Measurements from ENCODE around the gene POC1A.

DNA sequence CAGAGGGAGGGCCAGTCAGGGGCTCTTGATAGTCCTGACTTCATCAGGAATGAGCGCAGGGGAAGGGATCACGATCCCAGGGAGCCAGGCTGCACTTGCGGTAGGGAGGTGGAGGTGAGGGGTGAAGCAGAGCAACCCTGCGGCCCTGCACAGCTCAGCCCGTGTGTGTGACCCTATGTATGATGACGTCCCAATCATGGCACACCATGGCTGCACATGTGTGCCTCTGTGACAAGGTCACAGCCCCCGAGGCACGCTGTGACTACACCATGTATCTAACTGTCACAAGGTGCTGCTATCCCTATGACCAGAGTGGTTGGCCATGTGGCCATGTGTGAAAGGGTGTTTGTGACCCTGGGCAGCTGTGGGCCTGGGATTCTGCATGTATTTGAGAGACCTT, 30.5 kb upstream of the POC1A start:
- TF ChIP-seq, protein P1, sequence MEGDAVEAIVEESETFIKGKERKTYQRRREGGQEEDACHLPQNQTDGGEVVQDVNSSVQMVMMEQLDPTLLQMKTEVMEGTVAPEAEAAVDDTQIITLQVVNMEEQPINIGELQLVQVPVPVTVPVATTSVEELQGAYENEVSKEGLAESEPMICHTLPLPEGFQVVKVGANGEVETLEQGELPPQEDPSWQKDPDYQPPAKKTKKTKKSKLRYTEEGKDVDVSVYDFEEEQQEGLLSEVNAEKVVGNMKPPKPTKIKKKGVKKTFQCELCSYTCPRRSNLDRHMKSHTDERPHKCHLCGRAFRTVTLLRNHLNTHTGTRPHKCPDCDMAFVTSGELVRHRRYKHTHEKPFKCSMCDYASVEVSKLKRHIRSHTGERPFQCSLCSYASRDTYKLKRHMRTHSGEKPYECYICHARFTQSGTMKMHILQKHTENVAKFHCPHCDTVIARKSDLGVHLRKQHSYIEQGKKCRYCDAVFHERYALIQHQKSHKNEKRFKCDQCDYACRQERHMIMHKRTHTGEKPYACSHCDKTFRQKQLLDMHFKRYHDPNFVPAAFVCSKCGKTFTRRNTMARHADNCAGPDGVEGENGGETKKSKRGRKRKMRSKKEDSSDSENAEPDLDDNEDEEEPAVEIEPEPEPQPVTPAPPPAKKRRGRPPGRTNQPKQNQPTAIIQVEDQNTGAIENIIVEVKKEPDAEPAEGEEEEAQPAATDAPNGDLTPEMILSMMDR (IDR thresholded peaks at IDR 0.05; ENCODE audit: poor library complexity, severe bottlenecking): no peak
- TF ChIP-seq RAD21 (conservative IDR thresholded peaks at IDR 0.05): no peak
- no peak for TF ChIP-seq EP300 (conservative IDR thresholded peaks at IDR 0.05; ENCODE audit: poor library complexity, severe bottlenecking)
- no peak for TF ChIP-seq EZH2 (IDR thresholded peaks at IDR 0.05; ENCODE audit: borderline replicate concordance, insufficient read depth, low read length, poor library complexity, severe bottlenecking)
- TF ChIP-seq, protein P2, sequence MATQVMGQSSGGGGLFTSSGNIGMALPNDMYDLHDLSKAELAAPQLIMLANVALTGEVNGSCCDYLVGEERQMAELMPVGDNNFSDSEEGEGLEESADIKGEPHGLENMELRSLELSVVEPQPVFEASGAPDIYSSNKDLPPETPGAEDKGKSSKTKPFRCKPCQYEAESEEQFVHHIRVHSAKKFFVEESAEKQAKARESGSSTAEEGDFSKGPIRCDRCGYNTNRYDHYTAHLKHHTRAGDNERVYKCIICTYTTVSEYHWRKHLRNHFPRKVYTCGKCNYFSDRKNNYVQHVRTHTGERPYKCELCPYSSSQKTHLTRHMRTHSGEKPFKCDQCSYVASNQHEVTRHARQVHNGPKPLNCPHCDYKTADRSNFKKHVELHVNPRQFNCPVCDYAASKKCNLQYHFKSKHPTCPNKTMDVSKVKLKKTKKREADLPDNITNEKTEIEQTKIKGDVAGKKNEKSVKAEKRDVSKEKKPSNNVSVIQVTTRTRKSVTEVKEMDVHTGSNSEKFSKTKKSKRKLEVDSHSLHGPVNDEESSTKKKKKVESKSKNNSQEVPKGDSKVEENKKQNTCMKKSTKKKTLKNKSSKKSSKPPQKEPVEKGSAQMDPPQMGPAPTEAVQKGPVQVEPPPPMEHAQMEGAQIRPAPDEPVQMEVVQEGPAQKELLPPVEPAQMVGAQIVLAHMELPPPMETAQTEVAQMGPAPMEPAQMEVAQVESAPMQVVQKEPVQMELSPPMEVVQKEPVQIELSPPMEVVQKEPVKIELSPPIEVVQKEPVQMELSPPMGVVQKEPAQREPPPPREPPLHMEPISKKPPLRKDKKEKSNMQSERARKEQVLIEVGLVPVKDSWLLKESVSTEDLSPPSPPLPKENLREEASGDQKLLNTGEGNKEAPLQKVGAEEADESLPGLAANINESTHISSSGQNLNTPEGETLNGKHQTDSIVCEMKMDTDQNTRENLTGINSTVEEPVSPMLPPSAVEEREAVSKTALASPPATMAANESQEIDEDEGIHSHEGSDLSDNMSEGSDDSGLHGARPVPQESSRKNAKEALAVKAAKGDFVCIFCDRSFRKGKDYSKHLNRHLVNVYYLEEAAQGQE (IDR thresholded peaks at IDR 0.05; ENCODE audit: borderline replicate concordance): no peak
- no peak for TF ChIP-seq MXI1 (conservative IDR thresholded peaks at IDR 0.05; ENCODE audit: poor library complexity, severe bottlenecking)
- TF ChIP-seq POLR2AphosphoS5 (IDR thresholded peaks at IDR 0.05): no peak
- TF ChIP-seq TAF1 (IDR thresholded peaks at IDR 0.05; ENCODE audit: low read depth): no peak
- no peak for TF ChIP-seq SMC3 (conservative IDR thresholded peaks at IDR 0.05; ENCODE audit: poor library complexity)

Measured in neural cell (in vitro differentiated cells).